SHP77 (cell line): ENCODE results near the gene MBD3.

Experiments used
- DNase-seq, 2 experiments: peaks; one replicate each; lab custom pipeline; 2025; lab: John Stamatoyannopoulos, UW

MBD3 gene

GRCh38 chr19:1571358-1571757, 21.3 kb downstream of the MBD3 start:
- no peak for DNase-seq

GRCh38 chr19:1570836-1571235, 21.8 kb downstream of the MBD3 start:
- DNase-seq: no peak

GRCh38 chr19:1569997-1570396, 22.7 kb downstream of the MBD3 start:
- no peak for DNase-seq

- DNase-seq: peak; percentile 34 to 36
Observed at GRCh38 chr19:1568320-1569019, 24.2 kb downstream of the MBD3 start, which contains the start of gene MEX3D. MEX3D (minus strand) TSS chr19:1568325; CDS start chr19:1568058, 267 bp downstream.

GRCh38 chr19:1567848-1568227, 24.8 kb downstream of the MBD3 start:
- no peak for DNase-seq

GRCh38 chr19:1567116-1567847, 25.4 kb downstream of the MBD3 start:
- no peak for DNase-seq

GRCh38 chr19:1566392-1567115, 26.1 kb downstream of the MBD3 start:
- DNase-seq: no peak

- DNase-seq: no peak
Observed at GRCh38 chr19:1563251-1563650, 29.4 kb downstream of the MBD3 start.

GRCh38 chr19:1561236-1561842, 31.3 kb downstream of the MBD3 start:
- DNase-seq: no peak

GRCh38 chr19:1560286-1560882, 32.3 kb downstream of the MBD3 start:
- DNase-seq: no peak

- DNase-seq: no peak
Observed at GRCh38 chr19:1558552-1558951, 34.1 kb downstream of the MBD3 start.

GRCh38 chr19:1556390-1557070, 36.1 kb downstream of the MBD3 start:
- DNase-seq: no peak

GRCh38 chr19:1555487-1556389, 36.9 kb downstream of the MBD3 start:
- DNase-seq: no peak

GRCh38 chr19:1554968-1555367, 37.7 kb downstream of the MBD3 start:
- no peak for DNase-seq

- no peak for DNase-seq
Observed at GRCh38 chr19:1553415-1553814, 39.2 kb downstream of the MBD3 start.

- DNase-seq: no peak
Observed at GRCh38 chr19:1551068-1552040, 41.3 kb downstream of the MBD3 start.

GRCh38 chr19:1549332-1549945, 43.2 kb downstream of the MBD3 start:
- DNase-seq: no peak

- no peak for DNase-seq
Observed at GRCh38 chr19:1540365-1540925, 52.2 kb downstream of the MBD3 start.
